ENCODE results near the gene MMRN2. TPM values are rescaled to one million over a fixed set of nuclear protein-coding genes. Genes with fewer than 3 reads are reported as not detected.
"Not testable (repeated sequence)": the region's sequence is repeated elsewhere in the genome, so short reads cannot be mapped to it uniquely, and the experiment has no call there.

MMRN2 gene
- total RNA-seq, 4 donors from 2014 or later: 27.6 to 81.2 (median 61.9) TPM

GRCh38 chr10:86988520-86988919, 31.1 kb upstream of the MMRN2 start:
- Histone ChIP-seq H3K27ac (no peak overlapping the region), H3K4me1 (peaks cover 0 to 9% (median 0%) of the 10 kb centered on the region in 4 donors), H3K27me3 (no peaks in the 10 kb centered on the region), H3K4me3 (no peak overlapping the region), H3K36me3 (peaks cover 0 to 38% (median 0%) of the 10 kb centered on the region in 3 donors), H3K9me3 (no peaks in the 10 kb centered on the region)
- no peak for DNase-seq (ENCODE audit: low spot score in 2 of 2)
- TF ChIP-seq, protein P1, sequence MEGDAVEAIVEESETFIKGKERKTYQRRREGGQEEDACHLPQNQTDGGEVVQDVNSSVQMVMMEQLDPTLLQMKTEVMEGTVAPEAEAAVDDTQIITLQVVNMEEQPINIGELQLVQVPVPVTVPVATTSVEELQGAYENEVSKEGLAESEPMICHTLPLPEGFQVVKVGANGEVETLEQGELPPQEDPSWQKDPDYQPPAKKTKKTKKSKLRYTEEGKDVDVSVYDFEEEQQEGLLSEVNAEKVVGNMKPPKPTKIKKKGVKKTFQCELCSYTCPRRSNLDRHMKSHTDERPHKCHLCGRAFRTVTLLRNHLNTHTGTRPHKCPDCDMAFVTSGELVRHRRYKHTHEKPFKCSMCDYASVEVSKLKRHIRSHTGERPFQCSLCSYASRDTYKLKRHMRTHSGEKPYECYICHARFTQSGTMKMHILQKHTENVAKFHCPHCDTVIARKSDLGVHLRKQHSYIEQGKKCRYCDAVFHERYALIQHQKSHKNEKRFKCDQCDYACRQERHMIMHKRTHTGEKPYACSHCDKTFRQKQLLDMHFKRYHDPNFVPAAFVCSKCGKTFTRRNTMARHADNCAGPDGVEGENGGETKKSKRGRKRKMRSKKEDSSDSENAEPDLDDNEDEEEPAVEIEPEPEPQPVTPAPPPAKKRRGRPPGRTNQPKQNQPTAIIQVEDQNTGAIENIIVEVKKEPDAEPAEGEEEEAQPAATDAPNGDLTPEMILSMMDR (IDR thresholded peaks at IDR 0.05): no peak
- TF ChIP-seq POLR2A (IDR thresholded peaks at IDR 0.05): no peak
- TF ChIP-seq EP300 (IDR thresholded peaks at IDR 0.05): no peak
- WGBS, 2 donors: 56 to 58% methylated on average over 1 of the region's 1 CpG

GRCh38 chr10:86984498-86984897, 27.1 kb upstream of the MMRN2 start:
- Histone ChIP-seq H3K36me3 (peaks cover 0 to 12% (median 0%) of the 10 kb centered on the region in 3 donors), H3K4me1 (peaks cover 0 to 23% (median 11%) of the 10 kb centered on the region in 4 donors)
- H3K27ac ChIP-seq; H3K4me3 ChIP-seq; DNase-seq (ENCODE audit: low spot score in 2 of 2); H3K27me3 ChIP-seq; H3K9me3 ChIP-seq: not testable (repeated sequence)
- 98 to 99% methylated on average over 4 of the region's 4 CpGs for WGBS, 2 donors

DNA sequence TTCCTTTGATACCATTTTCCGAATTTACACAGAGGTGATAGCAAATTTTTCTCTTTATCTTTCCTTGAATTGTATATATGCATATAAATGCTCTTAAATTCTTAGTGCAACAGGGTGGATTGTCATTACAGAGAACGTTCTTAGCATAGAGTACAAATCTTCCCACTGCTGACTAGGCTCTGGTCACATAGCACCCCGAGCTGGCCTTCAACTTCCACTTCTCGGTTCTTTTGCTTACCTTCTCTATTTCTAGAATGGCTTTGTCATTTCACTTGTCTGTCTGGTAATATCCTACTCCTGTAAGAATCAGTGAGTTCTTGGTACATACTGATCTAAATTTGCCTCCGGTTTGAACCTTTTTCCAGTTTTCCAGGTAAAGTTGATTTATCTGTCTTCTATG, 24.3 kb upstream of the MMRN2 start:
- Histone ChIP-seq H3K4me3 (no peak overlapping the region), H3K9me3 (no peaks in the 10 kb centered on the region), H3K4me1 (peaks cover 0 to 28% (median 13%) of the 10 kb centered on the region in 4 donors), H3K27me3 (no peaks in the 10 kb centered on the region), H3K36me3 (peaks cover 0 to 8% (median 0%) of the 10 kb centered on the region in 3 donors), H3K27ac (peak overlapping the region in 1 of 4 donors; percentile 86)
- WGBS, 2 donors: 87 to 88% methylated on average over 5 of the region's 5 CpGs
- TF ChIP-seq EP300 (IDR thresholded peaks at IDR 0.05) (no peak), POLR2A (IDR thresholded peaks at IDR 0.05) (no peak)
- TF ChIP-seq, protein P1 (IDR thresholded peaks at IDR 0.05): no peak
- DNase-seq (ENCODE audit: low spot score in 2 of 2): no peak

GRCh38 chr10:86981020-86981419, 23.6 kb upstream of the MMRN2 start:
- 73 to 80% methylated on average over 6 of the region's 6 CpGs for WGBS, 2 donors
- H3K4me3 ChIP-seq; DNase-seq (ENCODE audit: low spot score in 2 of 2); H3K9me3 ChIP-seq; H3K36me3 ChIP-seq; H3K27me3 ChIP-seq: not testable (repeated sequence)
- Histone ChIP-seq H3K4me1 (peaks cover 0 to 28% (median 13%) of the 10 kb centered on the region in 4 donors), H3K27ac (peak overlapping the region in 2 of 4 donors; percentile 85 to 86)

- TF ChIP-seq, protein P1 (IDR thresholded peaks at IDR 0.05): no peak
- TF ChIP-seq EP300 (IDR thresholded peaks at IDR 0.05) (peak; percentile 66 to 70), POLR2A (IDR thresholded peaks at IDR 0.05) (no peak)
- no peaks in the 10 kb centered on the region for H3K36me3 ChIP-seq
- no peak overlapping the region for H3K4me3 ChIP-seq
- H3K27ac ChIP-seq: peak overlapping the region; percentile 45 to 86 (median 74)
- no peaks in the 10 kb centered on the region for H3K9me3 ChIP-seq
- no peaks in the 10 kb centered on the region for H3K27me3 ChIP-seq
- H3K4me1 ChIP-seq: peaks cover 0 to 28% (median 13%) of the 10 kb centered on the region in 4 donors
- no peak for DNase-seq (ENCODE audit: low spot score in 2 of 2)
- WGBS, 2 donors: 5 to 19% methylated on average over 3 of the region's 3 CpGs
Observed at GRCh38 chr10:86979977-86980448, 22.6 kb upstream of the MMRN2 start.

DNA sequence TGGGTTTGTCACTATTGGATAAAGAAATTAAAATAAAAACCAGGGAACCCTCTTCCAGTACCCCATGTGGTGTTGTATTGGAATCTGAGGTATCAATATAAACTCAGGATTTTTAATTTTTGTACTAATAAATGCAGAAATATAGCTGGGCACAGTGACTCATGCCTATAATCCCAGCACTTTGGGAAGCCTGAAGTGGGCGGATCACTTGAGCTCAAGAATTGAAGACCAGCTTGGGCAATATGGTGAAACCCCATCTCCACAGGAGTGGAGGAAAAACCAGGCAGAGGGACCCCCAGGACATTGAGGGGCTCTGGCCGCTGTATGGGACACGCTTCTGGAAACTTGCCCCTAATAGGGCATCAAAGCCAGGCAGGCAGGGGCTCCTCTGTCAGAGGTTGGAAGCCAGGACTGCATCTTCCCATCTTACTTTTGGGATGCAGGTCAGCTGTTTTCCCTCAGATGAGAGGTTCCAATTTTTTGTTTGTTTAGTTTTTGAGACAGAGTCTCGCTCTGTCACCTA, 21.9 kb upstream of the MMRN2 start:
- H3K9me3 ChIP-seq: no peaks in the 10 kb centered on the region
- WGBS, 2 donors: 78 to 80% methylated on average over 4 of the region's 4 CpGs
- no peaks in the 10 kb centered on the region for H3K36me3 ChIP-seq
- no peak overlapping the region for H3K4me3 ChIP-seq
- DNase-seq (ENCODE audit: low spot score in 2 of 2): no peak
- peaks cover 0 to 30% (median 13%) of the 10 kb centered on the region in 4 donors for H3K4me1 ChIP-seq
- TF ChIP-seq EP300 (IDR thresholded peaks at IDR 0.05) (no peak), POLR2A (IDR thresholded peaks at IDR 0.05) (no peak)
- TF ChIP-seq, protein P1 (IDR thresholded peaks at IDR 0.05): no peak
- H3K27ac ChIP-seq: peak overlapping the region; percentile 45 to 86 (median 66)
- H3K27me3 ChIP-seq: no peaks in the 10 kb centered on the region

DNA sequence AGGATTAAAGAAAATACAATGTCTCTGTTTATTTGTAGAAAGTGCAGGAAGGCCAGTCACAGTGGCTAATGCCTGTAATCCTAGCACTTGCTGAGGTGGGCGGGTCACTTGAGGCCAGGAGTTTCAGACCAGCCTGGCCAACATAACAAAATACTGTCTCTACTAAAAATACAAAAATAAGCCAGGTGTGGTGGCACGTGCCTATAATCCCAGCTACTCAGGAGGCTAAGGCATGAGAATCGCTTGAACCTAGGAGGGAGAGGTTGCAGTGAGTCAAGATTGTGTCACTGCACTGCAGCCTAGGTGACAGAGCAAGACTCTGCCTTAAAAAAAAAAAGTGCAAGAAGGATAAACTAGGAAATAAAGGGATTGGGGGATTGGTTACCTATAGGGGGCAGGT, 21.0 kb upstream of the MMRN2 start:
- peak overlapping the region in 3 of 4 donors; percentile 7 to 86 (median 85) for H3K27ac ChIP-seq
- 75% methylated on average over 3 of the region's 3 CpGs for WGBS, 2 donors
- peaks cover 0 to 39% (median 13%) of the 10 kb centered on the region in 4 donors for H3K4me1 ChIP-seq
- not testable (repeated sequence) for H3K27me3 ChIP-seq; H3K4me3 ChIP-seq; H3K9me3 ChIP-seq; H3K36me3 ChIP-seq; DNase-seq (ENCODE audit: low spot score in 2 of 2)
